Transverse colon (tissue), 4 donors: ENCODE data around the gene PDIA5. TPM values are rescaled to one million over a fixed set of nuclear protein-coding genes. Genes with fewer than 3 reads are reported as not detected.

Experiments
- DNase-seq: peaks from one replicate; pipeline ENCODE4 v3.0.0-alpha.2; 2019
- H3K27ac ChIP-seq, 4 donors: fragments of 200-600 bp; sonication (generic); 2 replicates each; pipeline ENCODE4 v1.5.1; 2016 to 2018; ENCODE audit warnings: inconsistent platforms in 4 of 4
- H3K27me3 ChIP-seq: fragments of 200-600 bp; sonication (generic); 2 replicates; pipeline ENCODE4 v1.5.1; 2017; ENCODE audit warnings: inconsistent platforms
- H3K36me3 ChIP-seq, 4 donors: fragments of 200-600 bp; sonication (generic); 2 replicates each; pipeline ENCODE4 v1.5.1; 2017 to 2019; ENCODE audit warnings: inconsistent platforms in 4 of 4
- H3K4me1 ChIP-seq, 4 donors: fragments of 200-600 bp; sonication (generic); 2 replicates each; pipeline ENCODE4 v1.5.1; 2017 to 2020; ENCODE audit warnings: inconsistent platforms in 4 of 4
- H3K4me3 ChIP-seq, 4 donors: fragments of 200-600 bp; sonication (generic); 1 replicate in 1 of 4; 2 replicates in 3 of 4; pipeline versions ENCODE4 v1.5.1 to v1.6.1; 2017 to 2019; ENCODE audit warnings: inconsistent platforms in 4 of 4
- H3K9me3 ChIP-seq, 2 donors: fragments of 200-600 bp; sonication (generic); 2 replicates each; pipeline ENCODE4 v1.5.1; 2017 to 2019; ENCODE audit warnings: inconsistent platforms in 2 of 2
- EP300 ChIP-seq: sonication (generic); formaldehyde crosslinking; IDR thresholded peaks from one replicate; pipeline ENCODE4 v1.6.1; 2017; ENCODE audit warnings: antibody characterized with exemption, low read depth
- POLR2A ChIP-seq: fragments of 450-650 bp; IDR thresholded peaks from one replicate; pipeline ENCODE4 v1.6.1; 2016; ENCODE audit warnings: antibody characterized with exemption, mild to moderate bottlenecking, moderate library complexity
- POLR2AphosphoS5 ChIP-seq, 3 donors: sonication (generic); formaldehyde crosslinking; IDR thresholded peaks; one replicate each; pipeline ENCODE4 v1.6.1; 2016; ENCODE audit warnings: antibody characterized with exemption in 3 of 3
- WGBS, 2 donors: methylation state at CpG; one replicate each; pipeline ENCODE4 v1.1.5; 2018; ENCODE audit warnings: low coverage in 1 of 2; 5-methylcytosine and 5-hydroxymethylcytosine counted together
- in situ Hi-C, 4 donors: fragments of 200-750 bp; cut with MboI; loops; one replicate each; pipeline versions ENCODE4 v1.15.0 to v1.15.1; 2017; ENCODE audit warnings: low sequenced_read_pairs in 3 of 4, low pct_ligation_motif_present in 1 of 4, low pct_unique_long_range_greater_than_20kb in 1 of 4
- intact Hi-C: fragments of 100-400 bp; cut with DNase I; formaldehyde crosslinking; loops from one replicate; pipeline ENCODE4 v1.15.1; 2023; ENCODE audit warnings: low total_unique reads
- total RNA-seq, 4 donors: library from RNA; depleted of rRNA; stranded (reverse); fragments of >200 nt; gene quantifications; one replicate each; pipeline ENCODE4 v1.1.0, GENCODE V29; 2016
- TF ChIP-seq, protein P1 (sequence below), 5 experiments: fragments of 200-600 bp in 3 of 5; fragments of 450-650 bp in 2 of 5; sonication (generic) in 3 of 5; IDR thresholded peaks; 1 replicate in 2 of 5; 2 replicates in 3 of 5; pipeline ENCODE4 v1.5.1; 2016 to 2017; ENCODE audit warnings: antibody characterized with exemption in 5 of 5, inconsistent platforms in 3 of 5, mild to moderate bottlenecking in 2 of 5, moderate library complexity in 1 of 5

The PDIA5 gene
- total RNA-seq, 4 donors from 2014 or later, result 17.3 to 185 (median 65.1) TPM

DNA sequence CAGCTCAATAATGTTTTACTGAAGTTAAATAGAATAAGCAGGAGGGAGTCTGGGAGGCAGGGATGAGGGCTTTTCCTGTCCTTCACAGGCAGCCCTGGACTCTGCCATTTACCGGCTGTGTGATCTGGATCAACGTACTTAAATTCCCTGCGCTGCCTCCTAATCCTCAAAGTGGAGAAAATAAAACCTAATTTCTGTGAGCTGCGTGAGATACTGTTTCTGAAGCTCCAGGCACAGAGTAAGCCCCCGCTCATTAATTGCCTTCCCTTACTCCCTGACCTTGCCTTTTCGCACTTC lies 278 bp upstream of the PDIA5 start:
- TF ChIP-seq POLR2A (no peak), EP300 (no peak), POLR2AphosphoS5 (IDR thresholded peaks at IDR 0.05) (no peak)
- TF ChIP-seq, protein P1, sequence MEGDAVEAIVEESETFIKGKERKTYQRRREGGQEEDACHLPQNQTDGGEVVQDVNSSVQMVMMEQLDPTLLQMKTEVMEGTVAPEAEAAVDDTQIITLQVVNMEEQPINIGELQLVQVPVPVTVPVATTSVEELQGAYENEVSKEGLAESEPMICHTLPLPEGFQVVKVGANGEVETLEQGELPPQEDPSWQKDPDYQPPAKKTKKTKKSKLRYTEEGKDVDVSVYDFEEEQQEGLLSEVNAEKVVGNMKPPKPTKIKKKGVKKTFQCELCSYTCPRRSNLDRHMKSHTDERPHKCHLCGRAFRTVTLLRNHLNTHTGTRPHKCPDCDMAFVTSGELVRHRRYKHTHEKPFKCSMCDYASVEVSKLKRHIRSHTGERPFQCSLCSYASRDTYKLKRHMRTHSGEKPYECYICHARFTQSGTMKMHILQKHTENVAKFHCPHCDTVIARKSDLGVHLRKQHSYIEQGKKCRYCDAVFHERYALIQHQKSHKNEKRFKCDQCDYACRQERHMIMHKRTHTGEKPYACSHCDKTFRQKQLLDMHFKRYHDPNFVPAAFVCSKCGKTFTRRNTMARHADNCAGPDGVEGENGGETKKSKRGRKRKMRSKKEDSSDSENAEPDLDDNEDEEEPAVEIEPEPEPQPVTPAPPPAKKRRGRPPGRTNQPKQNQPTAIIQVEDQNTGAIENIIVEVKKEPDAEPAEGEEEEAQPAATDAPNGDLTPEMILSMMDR (IDR thresholded peaks at IDR 0.05), result no peak
- DNase-seq, result no peak
- WGBS, 2 donors, result 21% methylated on average over 6 of the region's 6 CpGs; no CpG with 5 or more reads in 1 of the 2 donors
- Histone ChIP-seq H3K27me3 (no peaks in the 10 kb centered on the region), H3K27ac (peak overlapping the region; percentile 77 to 94 (median 88)), H3K4me1 (peaks cover 9 to 39% (median 27%) of the 10 kb centered on the region in 4 donors), H3K4me3 (peak overlapping the region; percentile 55 to 98 (median 72)), H3K36me3 (no peaks in the 10 kb centered on the region), H3K9me3 (no peaks in the 10 kb centered on the region)
- intact Hi-C loops, result no loop called here
- in situ Hi-C loops, result no loop called here

DNA sequence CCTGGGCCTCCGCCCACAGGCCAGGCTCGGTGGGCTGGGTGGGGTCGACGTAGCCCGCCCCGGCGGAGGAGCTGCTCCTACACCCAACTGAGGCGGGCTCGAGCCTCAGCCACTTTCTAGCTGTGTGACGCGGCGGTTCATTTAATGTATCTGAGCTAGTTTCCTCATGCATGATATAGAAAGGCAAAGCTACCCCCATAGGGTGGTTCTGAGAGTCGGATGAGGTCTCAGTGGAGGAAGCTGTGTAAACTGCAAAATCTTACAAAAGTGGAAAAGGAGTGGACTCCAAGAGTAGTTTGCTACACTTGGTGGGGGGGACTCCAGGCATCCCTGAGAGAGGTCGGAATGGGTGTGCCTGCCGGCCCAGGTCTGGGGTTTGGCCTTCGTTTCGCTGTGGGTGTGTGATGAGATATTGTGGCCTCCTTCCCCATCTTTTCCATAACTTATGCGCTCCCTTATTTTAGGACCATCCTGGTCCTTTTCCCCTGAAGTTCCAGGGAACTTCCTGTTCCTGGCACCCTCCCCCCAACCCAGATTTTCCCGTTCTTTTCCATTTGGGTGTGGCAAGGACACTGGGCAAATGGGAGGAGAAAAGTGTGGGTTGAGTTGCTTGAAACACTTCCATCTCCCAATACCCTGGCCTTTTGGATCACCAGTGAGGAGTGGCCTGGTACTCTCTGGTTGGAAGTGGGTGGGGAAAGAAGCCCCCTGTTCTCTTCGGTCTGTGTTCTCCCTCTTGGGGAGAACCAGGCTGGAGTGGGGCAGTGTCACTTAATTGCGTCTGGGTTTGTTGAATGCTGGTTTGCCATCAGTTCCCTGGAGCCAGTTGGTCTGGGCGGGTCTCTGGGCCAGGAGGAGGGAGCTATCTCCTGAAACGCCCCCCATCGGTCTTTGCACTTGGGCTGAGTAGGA lies 1.1 kb downstream of the PDIA5 start:
- peak overlapping the region; percentile 55 to 98 (median 72) for H3K4me3 ChIP-seq
- H3K36me3 ChIP-seq, result no peaks in the 10 kb centered on the region
- in situ Hi-C loops (no loop called here), intact Hi-C loops (no loop called here)
- H3K27ac ChIP-seq, result peak overlapping the region; percentile 77 to 94 (median 88)
- H3K27me3 ChIP-seq, result no peaks in the 10 kb centered on the region
- TF ChIP-seq POLR2A, result no peak
- TF ChIP-seq POLR2AphosphoS5 (IDR thresholded peaks at IDR 0.05), result no peak
- TF ChIP-seq EP300, result no peak
- TF ChIP-seq, protein P1 (IDR thresholded peaks at IDR 0.05), result no peak
- H3K9me3 ChIP-seq, result no peaks in the 10 kb centered on the region
- peaks cover 9 to 43% (median 26%) of the 10 kb centered on the region in 4 donors for H3K4me1 ChIP-seq
- no peak for DNase-seq
- WGBS, 2 donors, result 21 to 50% methylated on average over 4 to 22 of the region's 24 CpGs

DNA sequence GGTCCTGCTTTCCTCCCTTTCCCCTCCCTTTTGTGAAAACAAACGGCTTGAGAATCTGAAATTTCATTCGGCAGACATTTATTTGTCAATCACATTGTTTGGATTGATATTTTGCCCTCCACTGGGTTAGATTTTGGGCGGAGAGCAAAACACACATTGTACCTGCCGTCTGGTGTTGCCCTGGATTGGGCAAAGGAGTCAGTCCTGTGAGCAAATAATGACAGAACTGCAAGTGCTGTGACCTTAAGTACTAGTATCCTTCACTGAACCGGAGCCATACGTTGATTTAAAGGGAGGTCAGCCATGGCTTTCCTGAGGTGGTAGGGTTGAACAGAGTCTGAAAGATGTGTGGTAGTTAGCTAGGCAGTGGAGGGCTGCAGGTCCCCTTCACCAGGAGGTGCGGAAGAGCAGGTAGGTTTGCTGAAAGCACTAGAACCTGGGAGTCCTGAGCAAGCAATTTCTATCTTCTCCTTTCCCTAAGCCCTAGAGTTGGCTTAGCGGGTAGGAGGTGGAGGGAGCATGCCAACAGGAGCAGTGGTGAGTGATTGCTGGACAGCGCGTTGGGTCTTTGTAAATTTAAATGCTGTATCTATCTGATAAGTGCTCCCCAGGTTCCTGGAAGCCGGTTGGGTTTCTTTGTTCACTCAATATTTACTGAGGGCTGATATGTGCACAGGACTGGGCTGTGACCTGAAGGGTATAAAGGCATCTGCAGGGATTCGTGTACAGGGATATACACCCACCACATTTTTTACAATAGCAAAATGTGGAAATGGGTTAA lies 2.0 kb downstream of the PDIA5 start:
- H3K36me3 ChIP-seq, result no peaks in the 10 kb centered on the region
- in situ Hi-C loops, result no loop called here
- H3K27ac ChIP-seq, result peak overlapping the region; percentile 77 to 94 (median 88)
- no peaks in the 10 kb centered on the region for H3K27me3 ChIP-seq
- no peaks in the 10 kb centered on the region for H3K9me3 ChIP-seq
- H3K4me3 ChIP-seq, result peak overlapping the region in 2 of 4 donors; percentile 57 to 98
- intact Hi-C loops, result no loop called here
- no peak for TF ChIP-seq POLR2AphosphoS5 (IDR thresholded peaks at IDR 0.05)
- TF ChIP-seq POLR2A, result no peak
- no peak for TF ChIP-seq EP300
- TF ChIP-seq, protein P1 (IDR thresholded peaks at IDR 0.05), result no peak
- peaks cover 9 to 43% (median 26%) of the 10 kb centered on the region in 4 donors for H3K4me1 ChIP-seq
- no peak for DNase-seq
- 45 to 67% methylated on average over 4 to 12 of the region's 12 CpGs for WGBS, 2 donors

DNA sequence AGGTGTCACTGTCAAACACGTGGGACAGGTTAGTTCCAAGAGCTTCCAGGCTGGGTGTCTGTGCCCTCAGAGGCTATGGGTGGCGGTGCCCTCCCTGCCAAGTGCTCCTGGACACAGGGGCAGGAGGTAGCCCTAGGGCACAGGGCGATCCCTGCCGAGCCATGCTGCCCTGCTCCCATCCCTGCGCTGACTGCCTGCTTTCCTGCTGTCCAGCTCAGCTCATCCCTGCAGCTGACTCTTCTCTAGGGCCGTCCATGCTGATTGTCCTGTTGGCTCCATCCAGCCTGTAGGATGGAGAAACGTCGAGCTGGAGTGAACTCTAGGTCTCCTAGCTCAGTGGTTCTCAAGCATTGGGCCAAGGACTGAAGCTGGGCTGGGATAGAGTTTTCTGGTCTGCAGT lies 3.7 kb downstream of the PDIA5 start:
- in situ Hi-C loops, result no loop called here
- no peaks in the 10 kb centered on the region for H3K27me3 ChIP-seq
- peak overlapping the region in 3 of 4 donors; percentile 24 to 36 (median 28) for H3K27ac ChIP-seq
- intact Hi-C loops, result no loop called here
- H3K9me3 ChIP-seq, result no peaks in the 10 kb centered on the region
- peaks cover 9 to 44% (median 26%) of the 10 kb centered on the region in 4 donors for H3K4me1 ChIP-seq
- no peak for TF ChIP-seq EP300
- no peak for TF ChIP-seq POLR2A
- TF ChIP-seq, protein P1 (IDR thresholded peaks at IDR 0.05), result no peak
- TF ChIP-seq POLR2AphosphoS5 (IDR thresholded peaks at IDR 0.05), result no peak
- H3K36me3 ChIP-seq, result no peaks in the 10 kb centered on the region
- no peak for DNase-seq
- H3K4me3 ChIP-seq, result no peak overlapping the region
- 72% methylated on average over 8 of the region's 8 CpGs; no CpG with 5 or more reads in 1 of the 2 donors for WGBS, 2 donors
